ENCODE results near the gene CDC42SE2.

GRCh38 chr5:131285703-131286399, 22.0 kb downstream of the CDC42SE2 start:
- TF ChIP-seq CTCF (IDR thresholded peaks at IDR 0.05) (no peak), ZFX (IDR thresholded peaks at IDR 0.05; ENCODE audit: borderline replicate concordance) (no peak)
